DND-41 (cell line): ENCODE data around the gene RPL35A.
"Not testable (repeated sequence)": the region's sequence is repeated elsewhere in the genome, so short reads cannot be mapped to it uniquely, and the experiment has no call there.

Experiments
- EZH2 ChIP-seq: IDR thresholded peaks from 3 replicates; pipeline ENCODE4 v1.6.1; 2012; ENCODE audit warnings: borderline replicate concordance, low read depth, mild to moderate bottlenecking, moderate library complexity, low read length, inconsistent platforms; ENCODE audit not compliant: severe bottlenecking
- TF ChIP-seq, protein P1 (sequence below): IDR thresholded peaks from 2 replicates; pipeline ENCODE4 v1.5.1; 2012; ENCODE audit warnings: borderline replicate concordance, low read length, moderate library complexity, mild to moderate bottlenecking; ENCODE audit not compliant: poor library complexity, severe bottlenecking; ENCODE audit errors: extremely low read depth

DNA sequence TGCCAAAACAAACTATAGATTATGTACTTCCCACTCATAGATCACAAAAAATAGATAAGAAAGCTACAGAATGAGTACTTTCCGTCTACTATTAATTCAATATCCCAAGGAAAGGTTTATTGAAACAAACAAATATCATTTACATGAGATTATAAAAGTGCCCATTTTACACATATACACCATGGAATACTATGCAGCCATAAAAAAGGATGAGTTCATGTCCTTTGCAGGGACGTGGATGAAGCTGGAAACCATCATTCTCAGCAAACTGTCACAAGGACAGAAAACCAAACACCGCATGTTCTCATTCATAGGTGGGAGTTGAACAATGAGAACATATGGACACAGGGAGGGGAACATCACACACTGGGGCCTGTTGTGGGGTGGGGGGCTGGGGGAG lies 22.4 kb upstream of the RPL35A start:
- TF ChIP-seq, protein P1, sequence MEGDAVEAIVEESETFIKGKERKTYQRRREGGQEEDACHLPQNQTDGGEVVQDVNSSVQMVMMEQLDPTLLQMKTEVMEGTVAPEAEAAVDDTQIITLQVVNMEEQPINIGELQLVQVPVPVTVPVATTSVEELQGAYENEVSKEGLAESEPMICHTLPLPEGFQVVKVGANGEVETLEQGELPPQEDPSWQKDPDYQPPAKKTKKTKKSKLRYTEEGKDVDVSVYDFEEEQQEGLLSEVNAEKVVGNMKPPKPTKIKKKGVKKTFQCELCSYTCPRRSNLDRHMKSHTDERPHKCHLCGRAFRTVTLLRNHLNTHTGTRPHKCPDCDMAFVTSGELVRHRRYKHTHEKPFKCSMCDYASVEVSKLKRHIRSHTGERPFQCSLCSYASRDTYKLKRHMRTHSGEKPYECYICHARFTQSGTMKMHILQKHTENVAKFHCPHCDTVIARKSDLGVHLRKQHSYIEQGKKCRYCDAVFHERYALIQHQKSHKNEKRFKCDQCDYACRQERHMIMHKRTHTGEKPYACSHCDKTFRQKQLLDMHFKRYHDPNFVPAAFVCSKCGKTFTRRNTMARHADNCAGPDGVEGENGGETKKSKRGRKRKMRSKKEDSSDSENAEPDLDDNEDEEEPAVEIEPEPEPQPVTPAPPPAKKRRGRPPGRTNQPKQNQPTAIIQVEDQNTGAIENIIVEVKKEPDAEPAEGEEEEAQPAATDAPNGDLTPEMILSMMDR: not testable (repeated sequence)
- TF ChIP-seq EZH2: not testable (repeated sequence)
